HUES6 (cell line): Measurements from ENCODE around the gene ALG12.

Experiments
- H3K27ac ChIP-seq: 2 replicates; pipeline ENCODE4 v1.7.0; 2013; ENCODE audit warnings: low read depth, mild to moderate bottlenecking, low read length, inconsistent platforms
- H3K27me3 ChIP-seq: 2 replicates; pipeline ENCODE4 v1.6.1; 2013; ENCODE audit warnings: low read length; ENCODE audit not compliant: control insufficient read depth, insufficient read depth
- H3K36me3 ChIP-seq: 2 replicates; pipeline ENCODE4 v1.6.1; 2013; ENCODE audit warnings: low read length; ENCODE audit not compliant: control insufficient read depth, insufficient read depth
- H3K4me1 ChIP-seq: 2 replicates; pipeline ENCODE4 v1.6.1; 2013; ENCODE audit warnings: low read length; ENCODE audit not compliant: control insufficient read depth, insufficient read depth
- H3K4me3 ChIP-seq: 2 replicates; pipeline ENCODE4 v1.5.1; 2013; ENCODE audit warnings: low read depth, low read length
- H3K9ac ChIP-seq: one replicate; pipeline ENCODE4 v1.6.1; 2013; ENCODE audit warnings: mild to moderate bottlenecking, low read length
- H3K9me3 ChIP-seq: 2 replicates; pipeline ENCODE4 v1.6.1; 2013; ENCODE audit warnings: low read depth, low read length; ENCODE audit not compliant: control insufficient read depth, insufficient read depth

ALG12 gene

GRCh38 chr22:49956418-49956770 is 38.2 kb upstream of the ALG12 start:
- H3K27me3 ChIP-seq: no peaks in the 10 kb centered on the region; the same call in 1 of the 2 replicates
- H3K27ac ChIP-seq: no peak overlapping the region
- H3K9ac ChIP-seq: no peak overlapping the region
- no peaks in the 10 kb centered on the region for H3K36me3 ChIP-seq
- H3K4me3 ChIP-seq: no peak overlapping the region
- peaks cover 28% of the 10 kb centered on the region for H3K4me1 ChIP-seq
- no peaks in the 10 kb centered on the region for H3K9me3 ChIP-seq

- Histone ChIP-seq H3K36me3 (no peaks in the 10 kb centered on the region), H3K9ac (no peak overlapping the region), H3K4me1 (peaks cover 34% of the 10 kb centered on the region), H3K9me3 (no peaks in the 10 kb centered on the region), H3K27me3 (no peaks in the 10 kb centered on the region; the same call in 1 of the 2 replicates), H3K4me3 (no peak overlapping the region), H3K27ac (no peak overlapping the region)
Measured at GRCh38 chr22:49955581-49956417, 37.6 kb upstream of the ALG12 start.

- no peak overlapping the region for H3K9ac ChIP-seq
- no peaks in the 10 kb centered on the region for H3K36me3 ChIP-seq
- no peaks in the 10 kb centered on the region; the same call in 1 of the 2 replicates for H3K27me3 ChIP-seq
- H3K9me3 ChIP-seq: no peaks in the 10 kb centered on the region
- peaks cover 37% of the 10 kb centered on the region for H3K4me1 ChIP-seq
- no peak overlapping the region for H3K27ac ChIP-seq
- H3K4me3 ChIP-seq: no peak overlapping the region
Measured at GRCh38 chr22:49954991-49955580, 36.8 kb upstream of the ALG12 start.

- Histone ChIP-seq H3K4me3 (no peak overlapping the region), H3K4me1 (peaks cover 31% of the 10 kb centered on the region; the same call in 1 of the 2 replicates), H3K9ac (no peak overlapping the region), H3K36me3 (no peaks in the 10 kb centered on the region), H3K9me3 (no peaks in the 10 kb centered on the region), H3K27ac (no peak overlapping the region), H3K27me3 (no peaks in the 10 kb centered on the region; the same call in 1 of the 2 replicates)
Measured at GRCh38 chr22:49954354-49954753, 36.1 kb upstream of the ALG12 start.

GRCh38 chr22:49953680-49954344 is 35.6 kb upstream of the ALG12 start:
- Histone ChIP-seq H3K4me1 (peaks cover 30% of the 10 kb centered on the region; the same call in 1 of the 2 replicates), H3K27me3 (no peaks in the 10 kb centered on the region), H3K36me3 (no peaks in the 10 kb centered on the region), H3K9ac (no peak overlapping the region), H3K27ac (no peak overlapping the region), H3K9me3 (no peaks in the 10 kb centered on the region), H3K4me3 (no peak overlapping the region)

GRCh38 chr22:49953027-49953679 is 34.9 kb upstream of the ALG12 start:
- H3K27me3 ChIP-seq: no peaks in the 10 kb centered on the region
- no peak overlapping the region for H3K9ac ChIP-seq
- peaks cover 36% of the 10 kb centered on the region for H3K4me1 ChIP-seq
- H3K36me3 ChIP-seq: no peaks in the 10 kb centered on the region
- H3K27ac ChIP-seq: no peak overlapping the region
- no peak overlapping the region for H3K4me3 ChIP-seq
- H3K9me3 ChIP-seq: no peaks in the 10 kb centered on the region

GRCh38 chr22:49951986-49952896 is 34.0 kb upstream of the ALG12 start:
- H3K4me1 ChIP-seq: peaks cover 45% of the 10 kb centered on the region
- no peaks in the 10 kb centered on the region for H3K36me3 ChIP-seq
- peak overlapping the region; percentile 58 for H3K9ac ChIP-seq
- no peaks in the 10 kb centered on the region for H3K27me3 ChIP-seq
- no peak overlapping the region for H3K4me3 ChIP-seq
- no peaks in the 10 kb centered on the region for H3K9me3 ChIP-seq
- H3K27ac ChIP-seq: peak overlapping the region; percentile 38; the same call in 1 of the 2 replicates

GRCh38 chr22:49951678-49951985 is 33.4 kb upstream of the ALG12 start:
- H3K36me3 ChIP-seq: no peaks in the 10 kb centered on the region
- H3K27me3 ChIP-seq: no peaks in the 10 kb centered on the region
- peak overlapping the region; percentile 38; the same call in 1 of the 2 replicates for H3K27ac ChIP-seq
- H3K9me3 ChIP-seq: no peaks in the 10 kb centered on the region
- H3K9ac ChIP-seq: peak overlapping the region; percentile 58
- H3K4me3 ChIP-seq: no peak overlapping the region
- H3K4me1 ChIP-seq: peaks cover 51% of the 10 kb centered on the region

- Histone ChIP-seq H3K9ac (no peak overlapping the region), H3K36me3 (no peaks in the 10 kb centered on the region), H3K4me3 (no peak overlapping the region), H3K27ac (no peak overlapping the region), H3K27me3 (no peaks in the 10 kb centered on the region), H3K4me1 (peaks cover 55% of the 10 kb centered on the region), H3K9me3 (no peaks in the 10 kb centered on the region)
Measured at GRCh38 chr22:49951000-49951677, 32.9 kb upstream of the ALG12 start.
